Epithelial cell of proximal tubule (primary cell): ENCODE results near the gene DLGAP4. TPM values are rescaled to one million over a fixed set of nuclear protein-coding genes. Genes with fewer than 3 reads are reported as not detected.
A peak's percentile ranks its signal among the peaks of the same experiment; 100 is the strongest.

Experiments
- DNase-seq: peaks from one replicate; pipeline ENCODE4 v3.0.0-alpha.2; 2011; ENCODE audit warnings: low read depth
- H3K4me3 ChIP-seq: 2 replicates; pipeline ENCODE4 v1.5.1; 2011; ENCODE audit warnings: low read depth, mild to moderate bottlenecking, low read length
- total RNA-seq: library from RNA; depleted of rRNA; stranded (reverse); fragments of >200 nt; gene quantifications from 2 replicates; pipeline ENCODE4 v1.2.3, GENCODE V29; 2015
- TF ChIP-seq, protein P1 (sequence below): conservative IDR thresholded peaks from 2 replicates; pipeline ENCODE4 v1.5.1; 2012; ENCODE audit warnings: low read depth, mild to moderate bottlenecking, low read length

The DLGAP4 gene
- total RNA-seq, 1 donor from 2014 or later, result 41.4 TPM

DNA sequence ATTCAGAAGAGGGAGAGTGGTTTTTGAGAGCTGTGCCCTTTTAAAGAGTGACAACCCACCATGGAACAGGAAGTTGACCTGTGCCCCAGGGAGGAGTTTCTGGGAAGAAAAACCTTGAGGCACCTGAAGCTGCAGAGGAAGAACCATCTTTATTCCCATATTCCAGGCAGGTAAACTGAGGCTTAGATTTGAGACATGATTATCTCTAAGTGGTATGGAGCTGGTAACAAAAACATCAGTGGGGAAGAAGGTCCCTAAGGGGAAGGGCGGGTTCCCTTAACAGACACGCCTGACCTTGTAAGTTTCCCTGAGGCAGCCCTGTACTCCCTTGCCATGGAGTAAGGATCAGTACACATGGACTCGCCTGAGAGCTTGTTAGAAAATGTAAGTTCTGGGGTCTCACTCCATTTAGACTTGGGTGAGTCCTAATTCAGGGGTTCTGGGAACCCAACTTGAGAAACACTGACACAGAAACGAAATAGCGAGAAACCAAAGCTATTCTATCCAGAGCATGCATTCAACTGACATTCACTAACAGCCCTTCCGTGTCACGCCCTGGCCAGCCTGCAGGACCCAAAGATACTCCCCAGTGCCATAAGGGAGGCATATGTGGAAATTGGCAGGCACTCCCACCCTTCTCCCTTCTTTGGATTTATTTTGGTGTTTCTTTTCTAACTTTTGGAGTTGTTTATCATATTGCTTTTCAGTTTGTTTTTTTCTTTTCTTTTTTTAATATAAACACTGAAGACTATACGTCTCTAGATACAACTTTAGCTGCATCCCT, 90.9 kb downstream of the DLGAP4 start:
- TF ChIP-seq, protein P1, sequence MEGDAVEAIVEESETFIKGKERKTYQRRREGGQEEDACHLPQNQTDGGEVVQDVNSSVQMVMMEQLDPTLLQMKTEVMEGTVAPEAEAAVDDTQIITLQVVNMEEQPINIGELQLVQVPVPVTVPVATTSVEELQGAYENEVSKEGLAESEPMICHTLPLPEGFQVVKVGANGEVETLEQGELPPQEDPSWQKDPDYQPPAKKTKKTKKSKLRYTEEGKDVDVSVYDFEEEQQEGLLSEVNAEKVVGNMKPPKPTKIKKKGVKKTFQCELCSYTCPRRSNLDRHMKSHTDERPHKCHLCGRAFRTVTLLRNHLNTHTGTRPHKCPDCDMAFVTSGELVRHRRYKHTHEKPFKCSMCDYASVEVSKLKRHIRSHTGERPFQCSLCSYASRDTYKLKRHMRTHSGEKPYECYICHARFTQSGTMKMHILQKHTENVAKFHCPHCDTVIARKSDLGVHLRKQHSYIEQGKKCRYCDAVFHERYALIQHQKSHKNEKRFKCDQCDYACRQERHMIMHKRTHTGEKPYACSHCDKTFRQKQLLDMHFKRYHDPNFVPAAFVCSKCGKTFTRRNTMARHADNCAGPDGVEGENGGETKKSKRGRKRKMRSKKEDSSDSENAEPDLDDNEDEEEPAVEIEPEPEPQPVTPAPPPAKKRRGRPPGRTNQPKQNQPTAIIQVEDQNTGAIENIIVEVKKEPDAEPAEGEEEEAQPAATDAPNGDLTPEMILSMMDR, result no peak
- DNase-seq, result no peak
- no peak overlapping the region for H3K4me3 ChIP-seq

DNA sequence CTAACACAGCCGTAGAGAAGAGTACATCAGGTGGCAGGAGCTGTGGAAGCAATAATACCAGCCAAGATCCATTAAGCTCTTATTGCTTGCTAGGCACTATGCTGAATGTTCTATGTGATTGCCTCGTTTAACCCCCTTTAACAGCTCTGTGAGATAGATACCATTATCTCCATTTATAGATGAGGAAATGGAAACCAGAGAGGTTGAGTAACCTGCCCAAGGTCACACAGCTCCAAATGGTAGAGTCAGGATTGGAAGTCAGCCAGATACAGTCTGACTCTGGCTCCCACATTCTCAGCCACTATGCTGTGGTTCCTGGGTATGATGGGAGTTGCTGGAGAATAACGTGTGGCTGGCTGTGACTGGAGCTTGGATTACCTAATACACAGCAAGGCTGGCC, 92.4 kb downstream of the DLGAP4 start:
- no peak for DNase-seq
- TF ChIP-seq, protein P1, result no peak
- no peak overlapping the region for H3K4me3 ChIP-seq

DNA sequence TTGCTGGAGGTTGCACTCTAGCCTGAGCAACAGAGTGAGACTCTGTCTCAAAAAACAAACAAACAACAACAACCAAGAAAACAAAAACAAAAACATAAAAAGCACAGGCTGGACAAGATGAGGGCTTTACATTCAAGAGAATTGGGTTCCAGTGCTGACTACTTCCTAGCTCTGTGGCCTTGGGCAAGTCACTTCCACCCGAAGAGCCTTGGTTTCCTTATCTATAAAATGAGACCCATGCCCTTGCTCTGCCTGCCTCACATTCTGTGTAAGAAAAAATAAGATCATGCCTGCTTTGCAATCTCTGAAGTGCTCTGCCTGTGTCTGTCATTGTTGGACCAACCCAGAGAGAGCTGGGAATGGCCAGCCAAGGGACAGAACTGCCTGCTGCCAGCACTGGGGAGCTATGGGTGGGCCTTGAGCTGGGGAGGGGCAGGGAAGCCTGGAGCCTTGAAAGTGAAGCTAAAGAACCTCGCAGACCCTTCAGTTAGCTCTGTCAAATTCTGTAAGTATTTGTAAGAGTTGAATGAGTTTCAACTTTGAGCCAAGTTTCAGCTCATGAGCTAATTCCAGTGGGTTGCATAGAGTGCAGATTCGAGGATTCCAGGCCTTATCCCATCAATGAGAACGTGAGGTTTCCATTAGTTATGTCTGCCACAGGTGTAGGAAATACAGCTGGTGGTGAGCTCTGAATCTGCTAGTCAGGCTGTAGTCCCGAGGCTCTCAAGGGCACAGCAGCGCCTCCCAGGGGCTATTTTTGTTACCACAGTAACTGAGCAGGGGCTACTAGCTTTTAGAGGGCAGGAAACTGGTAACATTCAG, 93.2 kb downstream of the DLGAP4 start:
- H3K4me3 ChIP-seq, result no peak overlapping the region
- TF ChIP-seq, protein P1, result peak; percentile 51
- no peak for DNase-seq

DNA sequence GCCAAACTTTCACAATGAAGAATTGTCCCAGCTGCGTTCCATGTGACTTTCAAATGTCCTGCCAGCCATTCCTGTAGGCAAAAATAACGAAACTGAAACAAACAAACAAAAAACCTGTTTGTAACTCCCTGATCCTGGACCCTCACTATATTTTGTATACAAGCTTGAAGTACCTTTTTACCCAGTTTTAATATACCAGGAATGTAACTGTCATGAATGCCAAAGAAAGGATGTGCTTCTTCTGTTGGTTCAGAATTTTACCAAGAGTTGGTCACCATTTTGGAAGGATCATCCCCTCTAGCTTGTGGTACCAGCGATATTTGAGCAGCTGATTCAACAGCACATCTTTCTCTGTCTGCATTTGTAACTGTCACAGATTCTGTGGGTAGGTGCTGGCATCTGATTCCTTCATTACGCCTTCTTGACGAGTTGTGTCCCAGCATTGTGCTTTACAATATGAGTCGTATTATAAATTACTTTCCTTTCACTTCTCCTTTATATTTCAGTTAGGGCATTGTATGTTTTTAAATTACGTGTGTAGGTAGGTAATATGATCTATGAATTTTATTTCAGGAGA, 93.9 kb downstream of the DLGAP4 start:
- no peak for DNase-seq
- TF ChIP-seq, protein P1, result no peak
- no peak overlapping the region for H3K4me3 ChIP-seq

DNA sequence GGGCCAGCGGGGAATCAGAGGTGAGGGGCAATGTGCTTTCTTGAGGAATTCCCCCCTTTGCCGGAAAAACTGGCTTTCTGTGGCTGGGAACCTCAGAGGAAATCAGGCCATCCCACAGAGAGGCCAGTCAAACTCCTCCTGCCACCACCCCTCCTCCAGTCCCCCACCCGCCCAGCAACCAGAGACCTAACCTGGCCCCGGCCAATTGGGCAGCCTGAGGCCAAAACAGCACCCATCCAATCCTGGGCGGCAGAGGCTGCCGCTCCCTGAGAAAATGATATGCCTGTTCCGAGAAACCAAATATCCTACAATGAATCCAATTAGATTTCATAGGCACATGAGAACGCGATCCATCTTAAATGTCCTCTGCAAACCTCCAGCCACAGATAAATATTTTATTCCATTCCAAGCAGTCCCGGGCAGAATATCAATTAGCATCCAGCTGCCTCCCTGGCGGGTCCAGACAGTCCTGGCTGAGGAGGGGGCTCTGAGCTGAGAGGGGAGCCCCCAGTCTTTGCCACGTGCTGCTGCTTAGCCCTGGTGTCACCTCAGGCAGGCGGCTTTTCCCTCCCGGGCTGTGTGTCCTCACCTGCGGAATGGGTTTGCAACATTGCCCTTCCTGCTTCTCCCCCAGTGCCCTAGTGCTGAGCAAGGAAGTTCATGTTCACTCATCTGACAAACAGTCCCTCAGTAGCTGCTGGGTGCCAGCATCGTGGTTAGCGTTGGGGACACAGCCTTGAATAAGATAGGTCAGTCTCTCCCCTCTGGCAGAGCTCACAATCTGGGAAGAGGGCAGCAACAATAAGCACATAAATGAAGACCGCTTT, 95.0 kb downstream of the DLGAP4 start:
- no peak for DNase-seq
- TF ChIP-seq, protein P1, result no peak
- H3K4me3 ChIP-seq, result no peak overlapping the region

DNA sequence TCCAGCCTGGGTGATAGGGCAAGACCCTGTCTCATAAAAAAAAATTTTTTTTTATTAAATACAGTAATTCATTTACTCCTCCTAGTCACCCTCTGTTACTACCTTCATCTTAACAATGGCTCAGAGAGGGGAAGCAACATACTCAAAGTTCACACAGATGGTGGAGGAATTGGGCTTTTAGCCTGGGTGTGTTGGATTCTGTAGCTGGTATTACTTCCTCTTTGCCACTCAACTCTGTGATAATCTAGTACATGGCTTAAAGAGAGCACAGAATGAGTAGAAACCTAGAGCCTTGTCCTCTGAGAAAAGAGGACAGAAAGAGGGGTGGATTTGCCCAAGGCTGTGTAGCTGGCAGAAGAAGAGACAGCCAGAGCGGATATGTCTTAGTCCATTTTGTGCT, 96.6 kb downstream of the DLGAP4 start:
- no peak overlapping the region for H3K4me3 ChIP-seq
- no peak for DNase-seq
- TF ChIP-seq, protein P1, result no peak
